Activated naive CD4-positive, alpha-beta T cell treated with anti-CD3 and anti-CD28 coated beads, Interleukin-2, amount 50 U/mL, for 72 hours (primary cell): ENCODE measurements around the gene CIPC. TPM values are rescaled to one million over a fixed set of nuclear protein-coding genes. Genes with fewer than 3 reads are reported as not detected.

Experiments used
- ATAC-seq, 2 donors: fragments of 150-1000 bp; cut with Tn5 transposase; 2 replicates each; pipeline ENCODE4 v1.10.0; 2021; ENCODE audit warnings: mild to moderate bottlenecking in 2 of 2, moderate library complexity in 2 of 2
- DNase-seq, 2 donors: peaks; one replicate each; pipeline ENCODE4 v3.0.0; 2021 to 2022; ENCODE audit warnings: low spot score in 2 of 2
- H3K27ac Mint-ChIP-seq, 2 donors: one replicate each; pipeline ENCODE4 v1.8.0; 2022; ENCODE audit warnings: mild to moderate bottlenecking in 2 of 2, mixed read lengths in 2 of 2
- H3K36me3 Mint-ChIP-seq, 2 donors: one replicate each; pipeline ENCODE4 v1.8.0; 2022; ENCODE audit warnings: mixed read lengths in 2 of 2
- H3K9me3 Mint-ChIP-seq, 2 donors: one replicate each; pipeline ENCODE4 v1.8.0; 2022; ENCODE audit warnings: mixed read lengths in 2 of 2
- total RNA-seq, 2 donors: library from RNA; stranded (reverse); gene quantifications; one replicate each; pipeline ENCODE4 v1.2.3, GENCODE V29; 2022

CIPC gene
- total RNA-seq, 2 donors from 2014 or later: 5.4 to 9.6 TPM

DNA sequence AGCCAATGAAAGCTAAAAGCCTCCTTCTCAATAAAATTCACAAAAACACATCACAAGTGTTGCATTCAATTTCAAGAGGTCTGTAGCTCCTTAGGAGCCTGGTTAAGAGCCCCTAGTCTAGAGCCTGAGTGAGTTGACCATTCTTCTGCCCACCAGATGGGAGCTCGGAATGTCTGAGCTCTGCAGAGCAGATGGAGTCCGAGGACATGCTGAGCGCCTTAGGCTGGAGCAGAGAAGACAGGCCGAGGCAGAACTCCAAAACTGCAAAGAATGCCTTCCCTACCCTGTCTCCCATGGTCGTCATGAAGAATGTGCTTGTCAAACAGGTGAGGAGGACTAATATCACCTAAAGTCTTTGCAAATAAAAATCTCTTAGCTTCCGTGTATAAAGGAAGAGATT is 11.6 kb downstream of the CIPC start:
- H3K36me3 Mint-ChIP-seq: peaks cover 5 to 6% of the 10 kb centered on the region in 2 donors
- no peak for ATAC-seq
- H3K27ac Mint-ChIP-seq: no peak overlapping the region
- no peaks in the 10 kb centered on the region for H3K9me3 Mint-ChIP-seq
- DNase-seq: no peak

DNA sequence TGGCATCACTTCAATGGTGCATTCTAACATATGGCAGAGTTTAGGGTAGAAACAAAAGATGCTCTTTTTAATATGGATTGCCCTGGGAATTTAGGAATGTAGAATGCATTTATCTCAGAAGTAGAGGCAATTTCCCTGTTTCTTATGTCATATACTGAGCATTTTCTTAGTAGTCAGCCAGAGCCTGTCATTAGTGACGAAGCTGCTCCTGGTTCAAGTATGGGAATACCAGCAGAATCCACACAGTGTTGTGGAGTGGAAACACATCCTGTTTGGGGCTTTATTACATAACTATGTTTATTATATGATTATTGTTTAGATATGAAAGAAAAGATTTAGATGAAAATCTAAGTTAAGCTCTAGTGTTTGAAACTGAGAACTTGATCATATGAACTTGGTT is 12.2 kb downstream of the CIPC start:
- no peak for ATAC-seq
- Mint-ChIP-seq H3K36me3 (peaks cover 5 to 6% of the 10 kb centered on the region in 2 donors), H3K27ac (no peak overlapping the region), H3K9me3 (no peaks in the 10 kb centered on the region)
- no peak for DNase-seq

DNA sequence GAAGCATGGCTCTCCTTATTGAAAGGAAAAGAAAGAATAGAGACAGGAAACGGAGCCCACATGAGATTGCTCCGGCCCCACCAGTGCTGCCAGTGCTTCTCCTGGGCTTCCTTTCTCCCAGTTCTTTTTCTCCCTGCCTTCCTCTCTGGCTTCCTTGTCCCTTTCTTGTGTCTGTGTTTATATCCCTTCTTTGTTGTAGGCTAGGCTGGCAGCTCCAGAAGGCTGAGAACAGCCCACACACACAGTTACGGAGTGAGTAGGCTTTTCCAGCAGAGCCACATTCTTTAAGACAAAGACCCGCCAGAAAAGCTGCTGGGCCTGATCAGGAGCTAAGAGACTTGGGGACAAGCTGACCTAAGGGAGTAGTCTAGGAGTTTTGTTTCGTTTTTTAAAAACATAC is 13.0 kb downstream of the CIPC start:
- Mint-ChIP-seq H3K27ac (no peak overlapping the region), H3K9me3 (no peaks in the 10 kb centered on the region), H3K36me3 (peaks cover 5 to 6% of the 10 kb centered on the region in 2 donors)
- DNase-seq (no peak), ATAC-seq (no peak)

DNA sequence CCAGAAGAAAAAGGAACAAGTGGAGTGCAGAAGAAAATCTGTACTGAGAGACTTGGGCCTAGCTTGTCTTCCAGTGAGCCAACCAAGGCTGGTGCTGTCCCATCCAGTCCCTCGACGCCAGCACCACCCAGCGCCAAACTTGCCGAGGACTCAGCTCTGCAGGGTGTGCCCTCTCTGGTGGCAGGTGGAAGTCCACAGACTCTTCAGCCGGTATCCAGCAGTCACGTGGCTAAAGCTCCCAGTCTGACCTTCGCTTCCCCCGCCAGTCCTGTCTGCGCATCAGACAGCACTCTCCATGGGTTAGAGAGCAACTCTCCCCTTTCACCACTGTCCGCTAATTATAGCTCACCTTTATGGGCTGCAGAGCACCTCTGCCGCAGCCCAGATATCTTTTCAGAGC is 15.6 kb downstream of the CIPC start:
- DNase-seq (no peak), ATAC-seq (no peak)
- no peaks in the 10 kb centered on the region for H3K9me3 Mint-ChIP-seq
- peaks cover 0 to 6% of the 10 kb centered on the region in 2 donors for H3K36me3 Mint-ChIP-seq
- H3K27ac Mint-ChIP-seq: peak overlapping the region in 1 of 2 donors; percentile 61

DNA sequence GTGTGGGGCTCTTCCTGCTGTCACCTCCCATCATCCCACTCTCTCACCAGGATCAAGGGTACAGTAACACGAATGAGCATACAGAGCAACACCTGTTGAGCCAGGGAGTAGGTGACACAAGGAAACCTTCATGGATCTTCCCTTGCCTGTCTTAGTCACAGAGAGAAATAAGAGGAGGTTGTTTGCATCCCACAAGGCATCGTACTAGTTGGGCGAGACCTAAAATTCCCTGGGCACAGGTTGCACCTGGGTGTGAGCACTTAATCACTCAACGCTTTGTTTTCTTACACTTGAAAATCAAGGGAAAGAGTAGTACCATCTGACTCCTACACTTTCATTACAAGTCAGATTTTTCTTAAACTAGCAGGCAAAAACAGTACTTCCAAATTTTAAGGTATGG is 16.6 kb downstream of the CIPC start:
- ATAC-seq: no peak
- no peak for DNase-seq
- Mint-ChIP-seq H3K9me3 (no peaks in the 10 kb centered on the region), H3K27ac (no peak overlapping the region), H3K36me3 (peaks cover 0 to 6% of the 10 kb centered on the region in 2 donors)

DNA sequence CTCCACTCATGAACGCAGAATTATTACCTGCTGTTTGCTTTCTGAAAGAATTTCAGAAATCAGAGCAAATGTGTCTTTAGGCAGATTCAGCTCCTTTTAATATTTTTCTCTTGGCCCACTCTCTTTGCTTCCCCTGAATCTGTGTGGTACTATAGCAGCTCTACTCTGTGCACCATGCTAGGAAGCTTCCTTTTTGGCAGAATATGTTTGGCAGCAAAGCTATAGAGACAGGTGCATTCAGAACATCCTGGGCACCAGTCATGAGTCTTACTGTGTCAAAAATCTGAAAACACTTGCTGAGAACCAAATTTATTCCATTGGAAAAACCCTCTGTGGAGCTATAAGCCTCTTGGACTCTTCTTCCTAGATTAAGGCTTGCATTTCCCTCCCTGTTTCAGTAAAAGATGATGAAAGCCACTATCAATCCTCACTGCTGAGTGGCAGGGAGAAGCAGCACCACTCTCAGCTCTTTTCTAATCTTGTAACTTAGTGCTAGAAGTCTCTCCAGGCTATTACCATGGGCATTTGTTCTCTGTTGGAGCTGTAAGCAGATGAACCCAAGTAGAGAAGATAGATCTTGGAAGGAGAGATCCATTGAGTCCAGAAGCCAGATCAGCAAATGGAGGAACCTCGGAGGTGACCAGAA is 18.2 kb downstream of the CIPC start:
- H3K27ac Mint-ChIP-seq: no peak overlapping the region
- peaks cover 0 to 6% of the 10 kb centered on the region in 2 donors for H3K36me3 Mint-ChIP-seq
- ATAC-seq: no peak
- no peak for DNase-seq
- no peaks in the 10 kb centered on the region for H3K9me3 Mint-ChIP-seq

DNA sequence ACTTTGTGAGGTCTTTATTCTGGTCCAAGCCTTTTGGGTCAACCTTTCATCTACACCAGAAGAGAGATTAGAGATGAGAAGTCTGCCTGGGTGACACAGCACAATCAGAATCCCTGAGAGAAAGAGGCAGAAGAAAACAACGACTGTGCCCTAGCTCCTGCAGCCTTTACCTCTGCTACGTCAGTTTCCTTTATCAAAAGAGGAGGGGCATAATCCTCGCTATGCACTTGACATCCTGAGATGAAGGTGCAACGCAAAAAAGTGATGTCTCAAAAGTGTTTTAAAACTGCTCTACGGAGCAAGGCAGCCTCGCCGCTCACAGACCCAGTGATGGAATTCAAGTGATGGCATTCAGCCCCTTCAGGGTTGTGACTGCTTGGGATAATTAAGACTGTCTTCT is 21.8 kb downstream of the CIPC start:
- H3K36me3 Mint-ChIP-seq: no peaks in the 10 kb centered on the region
- no peak overlapping the region for H3K27ac Mint-ChIP-seq
- ATAC-seq (no peak), DNase-seq (no peak)
- H3K9me3 Mint-ChIP-seq: no peaks in the 10 kb centered on the region

DNA sequence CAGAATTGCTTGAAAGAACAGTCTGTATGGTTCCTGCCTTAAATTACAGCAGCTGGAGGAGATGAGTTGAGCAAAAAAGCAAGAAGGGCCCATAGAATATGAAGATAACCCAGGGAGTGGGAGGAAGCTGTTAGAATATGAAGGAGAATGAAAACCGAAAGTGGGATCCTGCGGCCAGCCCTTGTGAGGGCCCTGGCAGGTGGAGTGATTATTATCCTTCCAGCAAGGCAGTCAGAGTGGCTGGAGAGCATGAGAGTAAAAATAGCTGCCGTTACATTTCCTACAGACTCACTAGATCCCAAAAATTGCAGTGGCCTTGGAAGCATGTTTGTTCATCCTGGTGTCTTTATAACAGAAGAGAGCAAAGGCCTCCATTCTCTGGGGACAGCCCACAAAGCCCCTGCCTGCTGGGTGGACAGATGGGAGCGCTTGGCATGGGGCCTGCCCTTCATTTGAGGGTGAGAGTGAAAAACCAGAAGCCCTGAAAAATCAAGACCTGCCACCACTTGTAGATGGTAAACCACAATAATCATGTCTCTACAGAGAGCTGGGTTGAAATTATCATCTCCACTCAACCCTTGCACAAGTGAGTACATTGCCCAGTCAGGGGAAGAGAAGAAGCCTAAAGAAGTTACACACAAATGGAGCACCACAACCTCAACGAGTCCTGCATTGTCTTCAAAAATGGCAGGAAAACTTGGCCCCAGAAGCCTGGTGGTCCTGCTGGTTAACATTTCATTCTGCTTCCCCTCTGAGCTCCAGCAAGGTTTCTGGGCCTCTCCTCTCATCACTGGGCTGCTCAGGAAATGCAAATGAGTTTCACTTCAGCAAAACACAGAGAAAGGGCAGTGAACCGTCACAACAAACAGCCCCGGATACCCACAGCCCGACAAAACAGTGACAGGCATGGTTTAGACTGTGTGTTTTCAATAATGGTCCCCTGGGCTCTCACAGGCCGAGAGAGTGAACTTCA is 23.0 kb downstream of the CIPC start:
- ATAC-seq (peak in 1 of 2 donors; percentile 43), DNase-seq (no peak)
- Mint-ChIP-seq H3K36me3 (no peaks in the 10 kb centered on the region), H3K27ac (peak overlapping the region in 1 of 2 donors; percentile 67), H3K9me3 (no peaks in the 10 kb centered on the region)

DNA sequence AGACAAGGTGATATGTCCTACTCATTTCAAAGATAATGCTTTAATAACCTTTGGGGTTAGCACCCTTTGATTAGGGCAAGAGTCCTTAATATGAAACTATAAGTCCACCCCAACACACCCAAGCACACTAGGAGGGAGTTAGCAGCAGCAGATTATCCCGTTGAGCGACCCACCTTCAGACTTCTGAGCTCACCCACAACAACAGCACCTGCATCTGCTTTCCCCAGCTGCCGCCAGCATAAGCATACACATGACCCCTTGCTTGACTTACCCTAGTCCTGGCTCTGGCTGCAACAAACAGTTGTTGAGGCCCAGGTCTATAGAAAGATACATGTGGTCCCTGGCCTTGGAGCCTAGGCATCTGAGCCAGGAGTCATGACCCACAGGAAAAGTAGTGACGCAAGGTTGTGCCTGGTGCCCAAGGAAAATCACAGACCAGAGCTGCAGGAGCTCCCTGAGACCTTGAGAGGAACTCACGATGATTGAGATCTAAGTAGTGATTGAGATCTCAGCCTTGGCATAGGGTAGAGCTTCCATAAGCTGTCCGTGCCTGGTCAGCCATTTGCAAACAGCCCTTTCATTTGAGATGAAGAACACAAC is 24.6 kb downstream of the CIPC start:
- Mint-ChIP-seq H3K27ac (no peak overlapping the region), H3K9me3 (no peaks in the 10 kb centered on the region), H3K36me3 (no peaks in the 10 kb centered on the region)
- ATAC-seq: no peak
- no peak for DNase-seq

DNA sequence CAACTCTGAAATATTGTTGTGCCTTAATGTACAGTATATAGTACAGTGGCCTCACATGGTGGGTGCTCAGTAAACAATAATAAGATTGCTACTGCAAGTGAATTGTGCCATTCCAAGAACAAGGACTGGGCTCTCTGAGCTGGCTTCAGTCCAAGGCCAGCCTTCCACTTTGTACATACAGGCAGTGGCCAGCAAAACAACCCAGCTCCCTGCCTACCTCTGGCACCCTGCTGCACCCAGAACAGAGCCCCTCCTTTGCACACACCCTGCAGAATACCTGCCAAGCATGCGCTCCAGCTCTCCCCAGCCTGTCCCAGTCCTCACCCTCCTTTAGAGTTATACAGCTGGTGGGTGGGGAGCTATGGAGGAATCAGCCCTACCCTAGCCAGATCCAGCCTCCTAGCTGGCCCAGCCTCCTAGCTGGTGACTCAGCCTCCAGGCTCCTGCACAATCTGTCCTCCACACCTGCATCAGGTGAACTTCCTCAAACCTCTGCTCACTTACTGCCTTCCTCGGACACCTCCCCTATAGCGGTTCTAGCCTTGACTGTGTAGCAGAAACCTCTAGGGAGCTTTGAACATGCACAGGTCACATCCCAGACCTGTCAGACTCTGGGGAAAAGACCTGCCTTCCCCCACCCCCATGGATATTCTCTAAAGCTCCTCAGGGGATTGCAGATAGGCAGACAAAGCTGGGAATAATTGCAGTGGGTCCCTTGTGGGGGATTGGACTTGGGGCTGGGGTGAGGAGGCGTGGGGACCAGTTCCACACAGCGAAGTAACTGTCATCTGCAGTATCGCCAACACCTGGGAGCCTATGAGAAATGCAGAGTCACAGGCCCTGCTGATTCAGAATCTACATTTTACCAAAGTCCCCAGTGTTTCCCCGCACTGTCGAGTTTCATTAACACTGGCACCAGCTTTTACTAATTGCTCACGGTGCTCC is 25.6 kb downstream of the CIPC start:
- H3K36me3 Mint-ChIP-seq: no peaks in the 10 kb centered on the region
- no peak overlapping the region for H3K27ac Mint-ChIP-seq
- no peak for DNase-seq
- peak in 1 of 2 donors; percentile 6 for ATAC-seq
- H3K9me3 Mint-ChIP-seq: no peaks in the 10 kb centered on the region

DNA sequence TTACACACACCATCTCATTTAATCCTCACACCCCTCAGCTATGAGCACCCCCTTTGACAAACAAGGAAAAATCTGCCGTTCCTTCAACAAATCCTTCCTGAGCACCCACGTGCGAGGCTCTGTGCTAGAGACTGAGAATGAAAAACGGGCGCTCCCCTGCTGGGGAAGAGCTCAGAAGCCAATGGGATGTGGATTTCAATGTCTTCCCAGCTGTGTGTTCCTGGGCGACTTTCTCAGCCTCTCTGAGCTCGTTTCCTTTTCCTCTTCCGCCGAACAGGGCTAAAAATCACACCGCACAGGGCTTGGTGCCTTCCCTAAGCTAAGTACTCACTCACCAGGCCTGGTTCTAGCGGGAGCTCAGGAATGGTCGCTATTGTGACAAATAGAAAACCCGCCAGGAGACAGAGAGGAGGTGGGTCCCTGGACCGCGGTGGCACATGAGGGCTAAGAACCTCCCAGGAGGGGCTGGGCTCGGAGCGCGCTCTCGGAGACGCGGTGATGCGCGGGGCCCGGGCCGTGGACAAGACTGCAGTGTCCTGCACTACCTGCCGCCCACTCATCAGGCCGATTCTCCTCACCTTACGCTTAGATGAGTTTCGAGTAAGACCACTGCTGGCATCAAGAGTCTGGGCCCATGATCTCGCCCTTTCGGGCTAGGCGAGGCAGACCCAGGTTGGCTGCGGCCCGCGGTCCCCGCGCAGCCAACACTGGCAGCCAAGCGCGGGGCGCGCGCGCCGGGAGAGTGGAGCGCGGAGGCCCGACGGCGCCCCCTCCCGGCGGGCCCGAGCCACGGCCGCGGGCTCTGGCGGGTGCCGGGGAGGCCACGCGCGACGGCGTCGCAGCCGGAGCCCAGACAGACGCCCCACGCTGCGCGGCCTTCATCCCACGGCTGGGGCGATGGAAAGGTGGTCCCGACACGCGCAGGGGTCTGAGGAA is 26.6 kb downstream of the CIPC start:
- Mint-ChIP-seq H3K9me3 (no peaks in the 10 kb centered on the region), H3K27ac (no peak overlapping the region), H3K36me3 (no peaks in the 10 kb centered on the region)
- ATAC-seq (peak; percentile 83 to 90), DNase-seq (peak; percentile 67 to 81)

DNA sequence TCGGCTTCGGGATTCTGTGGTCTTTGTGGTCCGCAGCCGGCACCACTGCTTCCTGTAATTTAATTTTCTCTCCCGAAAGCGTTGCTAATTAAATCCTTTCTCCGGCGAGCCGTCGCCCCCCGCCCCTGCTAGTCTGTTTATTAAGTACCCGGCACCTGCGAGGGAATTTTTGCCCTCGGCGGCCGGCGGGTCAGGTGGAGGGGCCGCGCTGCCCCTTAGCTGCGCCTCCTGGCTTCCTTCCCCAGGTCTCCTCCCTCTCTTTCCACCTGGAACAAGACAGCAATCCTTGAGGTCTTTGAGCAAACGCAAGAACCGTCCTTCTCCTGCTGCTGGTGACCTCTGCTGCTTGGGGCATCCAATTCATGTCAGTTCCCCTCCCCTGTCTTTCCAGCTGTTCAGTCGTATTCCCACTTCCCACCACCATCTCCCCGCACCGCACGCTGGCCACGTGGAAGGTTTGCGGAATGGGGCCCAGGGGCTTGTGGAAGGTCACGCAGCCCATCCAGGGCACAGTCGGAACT is 27.3 kb downstream of the CIPC start:
- no peaks in the 10 kb centered on the region for H3K9me3 Mint-ChIP-seq
- ATAC-seq: no peak
- H3K36me3 Mint-ChIP-seq: no peaks in the 10 kb centered on the region
- H3K27ac Mint-ChIP-seq: no peak overlapping the region
- no peak for DNase-seq

DNA sequence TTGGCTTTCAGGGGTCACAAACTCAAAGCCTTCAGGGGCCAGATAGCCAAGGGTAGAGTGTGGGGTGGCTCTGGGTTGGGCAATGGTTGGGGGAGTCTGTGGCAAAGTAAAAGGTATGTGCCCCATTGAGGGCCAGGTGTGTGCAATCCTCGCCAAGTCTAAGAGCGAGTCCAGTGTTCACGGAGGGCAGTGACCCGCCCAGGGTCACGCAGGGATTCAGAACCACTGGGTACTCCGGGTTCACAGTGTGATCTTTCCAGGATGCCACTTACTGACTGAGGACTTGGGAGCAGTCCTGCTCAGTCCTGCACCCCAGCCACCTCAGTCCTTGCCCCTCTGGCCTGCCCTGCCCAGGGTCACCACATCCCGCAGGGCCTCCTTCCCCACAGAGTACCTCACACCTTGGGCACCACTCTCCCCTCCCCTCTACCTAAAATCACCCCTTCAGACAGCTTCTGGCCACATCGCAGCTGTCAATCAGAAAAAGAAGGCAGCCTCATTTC is 27.8 kb downstream of the CIPC start:
- DNase-seq: no peak
- Mint-ChIP-seq H3K27ac (no peak overlapping the region), H3K9me3 (no peaks in the 10 kb centered on the region), H3K36me3 (no peaks in the 10 kb centered on the region)
- no peak for ATAC-seq

DNA sequence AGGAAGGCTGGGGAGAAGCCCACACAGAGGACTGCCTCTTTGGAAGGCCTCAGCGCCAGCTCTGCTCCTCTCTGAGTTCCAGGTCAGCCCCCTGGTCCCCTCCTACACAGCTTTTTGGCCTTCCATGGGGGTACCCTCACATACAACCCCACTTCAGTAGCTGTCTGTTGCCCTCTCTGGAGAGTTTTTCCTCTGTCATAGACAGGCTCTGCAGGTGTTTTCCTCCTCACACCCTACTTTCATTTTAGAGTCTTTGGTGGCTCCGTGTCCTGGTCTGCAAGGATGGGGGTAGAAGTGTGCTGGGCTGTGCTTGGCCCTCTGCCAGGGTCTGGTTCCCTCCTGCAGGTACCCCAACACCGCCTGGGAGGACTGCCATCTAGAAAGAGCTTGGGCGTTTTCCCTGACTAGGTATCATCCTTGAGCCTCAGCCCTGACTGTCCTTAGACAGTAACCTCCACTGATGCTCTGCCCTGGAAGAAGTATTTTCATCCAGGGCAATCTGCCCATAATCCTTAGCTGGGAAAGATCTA is 28.5 kb downstream of the CIPC start:
- Mint-ChIP-seq H3K36me3 (no peaks in the 10 kb centered on the region), H3K27ac (no peak overlapping the region), H3K9me3 (no peaks in the 10 kb centered on the region)
- ATAC-seq: no peak
- DNase-seq: no peak

DNA sequence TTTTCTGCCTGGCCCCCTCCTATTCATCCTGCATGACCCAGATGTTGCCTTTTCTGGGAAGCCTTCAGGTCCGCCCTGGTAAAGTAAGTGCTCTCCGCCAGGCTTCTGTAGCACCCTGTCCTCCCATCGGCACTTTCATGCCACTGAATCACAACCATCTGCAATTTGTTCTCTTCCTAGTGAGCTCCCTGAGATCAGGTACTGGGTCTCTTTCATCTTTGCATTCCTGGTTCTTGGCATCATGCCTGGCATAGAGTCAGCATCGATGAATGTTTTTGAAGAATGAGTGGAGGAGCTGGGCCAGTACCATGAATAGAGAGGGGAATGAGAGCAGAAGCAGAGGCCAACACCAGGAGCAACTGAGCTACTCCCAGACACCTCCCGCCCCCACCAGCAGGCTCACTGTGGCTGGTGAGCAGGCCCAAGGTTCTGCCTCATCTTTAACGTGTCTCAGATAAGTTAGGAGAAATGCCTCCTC is 30.4 kb downstream of the CIPC start:
- Mint-ChIP-seq H3K36me3 (no peaks in the 10 kb centered on the region), H3K27ac (no peak overlapping the region), H3K9me3 (peaks cover 0 to 4% of the 10 kb centered on the region in 2 donors)
- no peak for ATAC-seq
- DNase-seq: no peak
